HG02938 (cell line): ENCODE measurements around the gene CAST.
"Not testable (repeated sequence)": the region's sequence is repeated elsewhere in the genome, so short reads cannot be mapped to it uniquely, and the experiment has no call there.

ENCODE experiments used
- ATAC-seq: cut with Tn5 transposase; IDR thresholded peaks from one replicate; pipeline ENCODE4 v1.9.1; 2021; ENCODE audit warnings: mild to moderate bottlenecking, moderate library complexity; ENCODE audit not compliant: unreplicated experiment

Gene CAST

DNA sequence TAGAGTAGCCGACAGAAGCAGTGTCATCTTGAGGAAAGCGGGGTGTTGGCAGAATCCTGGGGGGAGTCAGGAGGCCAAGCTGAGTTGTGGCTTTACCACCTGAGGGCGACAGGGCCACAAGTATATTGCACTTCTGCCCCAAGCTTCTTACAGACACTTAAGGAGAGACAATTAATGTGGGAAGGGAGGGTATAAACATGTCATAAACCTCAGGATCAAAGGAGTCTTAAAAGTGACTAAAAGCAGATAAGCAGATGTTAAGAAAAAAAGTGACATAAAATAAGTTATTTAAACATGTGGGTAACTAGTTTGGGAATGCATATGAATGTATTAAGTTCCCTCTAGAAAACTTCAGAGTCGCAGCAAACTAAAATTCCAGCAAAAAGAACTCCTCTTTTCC is 81.6 kb downstream of the CAST start:
- no peak for ATAC-seq

- ATAC-seq = not testable (repeated sequence)
Observed at GRCh38 chr5:96744218-96744617, 82.0 kb downstream of the CAST start.

GRCh38 chr5:96745025-96745424 is 82.8 kb downstream of the CAST start:
- ATAC-seq = no peak

DNA sequence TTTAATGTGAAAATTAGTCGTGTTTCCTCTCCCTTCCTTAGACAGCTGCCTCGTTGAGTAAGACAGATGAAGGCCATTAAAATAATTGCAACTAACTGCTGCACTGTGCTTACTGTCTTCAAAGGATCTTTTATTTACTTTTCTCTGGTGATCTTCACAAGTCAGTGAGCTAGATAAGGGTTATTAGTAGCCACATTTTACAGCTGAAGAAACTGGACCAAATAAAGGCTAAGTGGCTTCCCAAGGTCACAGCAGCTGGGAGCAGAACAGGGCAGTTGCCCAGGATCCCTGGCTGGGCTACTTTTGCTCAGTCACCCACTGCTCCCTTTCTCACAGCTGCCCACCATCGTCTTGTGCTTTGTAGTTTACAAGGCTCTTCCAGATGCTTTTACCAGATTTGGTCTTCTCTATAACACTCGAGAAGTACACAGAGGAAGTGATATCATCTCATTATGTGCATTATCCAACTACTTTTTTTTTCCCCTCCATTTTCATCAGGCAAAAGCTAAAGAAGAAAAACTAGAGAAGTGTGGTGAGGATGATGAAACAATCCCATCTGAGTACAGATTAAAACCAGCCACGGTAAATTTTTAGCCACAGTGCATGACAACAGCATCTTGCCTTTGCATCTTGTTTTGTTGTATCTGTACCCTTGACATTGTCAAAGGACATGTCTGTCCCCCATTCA is 83.8 kb downstream of the CAST start:
- ATAC-seq = no peak

DNA sequence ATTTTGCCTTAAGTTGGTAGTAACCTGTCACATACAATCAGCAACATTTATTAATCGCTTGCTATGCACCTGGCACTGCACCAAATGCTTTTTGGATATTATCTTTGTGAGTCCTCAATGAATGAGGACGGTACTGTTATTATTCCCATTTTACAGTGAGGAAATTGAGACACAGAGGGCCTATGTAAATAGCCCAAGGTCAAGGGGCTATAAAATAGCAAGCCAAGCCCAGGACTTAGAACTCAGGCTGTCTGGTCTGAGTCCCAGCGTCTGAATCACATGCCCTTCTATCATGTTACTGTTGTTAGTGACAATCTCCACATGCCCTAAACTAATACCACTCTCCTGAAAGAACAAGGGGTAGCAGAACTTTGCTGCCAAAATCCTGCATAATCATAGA is 85.5 kb downstream of the CAST start:
- no peak for ATAC-seq

GRCh38 chr5:96750110-96750822 is 88.1 kb downstream of the CAST start:
- ATAC-seq = no peak

DNA sequence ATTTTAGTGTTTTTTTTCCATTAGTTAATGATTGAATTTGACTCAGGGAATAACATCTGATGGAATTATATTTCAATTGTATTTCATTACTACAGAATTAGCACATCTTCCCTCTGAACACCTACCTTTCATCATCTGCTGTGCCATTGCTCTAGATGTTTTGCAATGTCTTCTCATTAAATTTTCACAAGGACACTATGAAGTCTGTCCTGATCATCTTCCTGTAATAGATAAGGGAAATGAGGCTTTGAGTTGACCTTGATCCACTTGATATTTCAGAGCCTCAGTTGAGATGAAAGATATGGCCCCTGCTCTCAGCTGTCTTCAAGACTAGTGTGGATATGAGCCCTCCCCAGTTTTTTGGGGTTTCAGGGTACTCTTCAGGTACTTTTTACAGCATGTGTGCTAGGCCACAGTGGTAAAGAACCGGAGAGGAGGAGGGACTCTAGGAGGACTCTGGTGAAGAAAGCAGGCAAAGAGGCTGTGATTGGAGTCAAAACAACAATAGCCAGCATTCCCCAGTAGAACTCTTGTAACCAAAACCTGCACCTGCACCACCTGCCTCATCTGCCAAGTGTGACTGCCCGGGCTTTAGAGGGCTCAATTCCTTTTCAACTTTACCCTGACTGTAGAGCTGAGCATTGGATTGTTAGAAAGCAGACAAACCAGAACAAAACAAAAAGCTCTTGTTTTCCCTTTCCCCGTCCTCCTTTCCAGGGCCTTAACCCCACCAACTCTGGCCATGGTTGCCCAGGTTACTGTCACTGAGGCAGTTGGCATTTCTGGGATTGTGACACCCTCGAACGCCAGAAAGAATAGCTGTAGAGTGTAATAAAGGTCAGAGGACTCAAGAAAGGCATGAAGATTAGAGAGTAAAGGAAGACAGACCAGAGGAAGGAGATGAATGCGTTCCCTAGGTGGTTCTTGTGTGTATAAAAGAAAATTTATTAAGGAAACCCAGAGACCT is 89.3 kb downstream of the CAST start:
- ATAC-seq = no peak

GRCh38 chr5:96752341-96753016 is 90.3 kb downstream of the CAST start:
- no peak for ATAC-seq

DNA sequence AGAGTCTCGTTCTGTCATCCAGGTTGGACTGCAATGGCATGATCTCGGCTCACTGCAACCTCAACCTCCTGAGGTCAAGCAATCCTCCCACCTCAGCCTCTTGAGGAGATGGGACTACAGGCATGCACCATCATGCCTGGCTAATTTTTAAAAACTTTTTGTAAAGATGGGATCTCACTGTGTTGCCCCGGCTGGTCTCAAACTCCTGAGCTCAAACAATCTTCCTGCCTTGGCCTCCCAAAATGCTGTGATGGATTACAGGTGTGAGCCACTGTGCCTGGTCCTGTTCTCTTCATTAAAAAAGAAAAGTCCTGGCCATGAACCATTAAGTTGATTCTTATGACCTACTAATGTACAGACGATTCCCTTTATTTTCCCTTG is 90.8 kb downstream of the CAST start:
- no peak for ATAC-seq

GRCh38 chr5:96753848-96754247 is 91.7 kb downstream of the CAST start:
- ATAC-seq = no peak

DNA sequence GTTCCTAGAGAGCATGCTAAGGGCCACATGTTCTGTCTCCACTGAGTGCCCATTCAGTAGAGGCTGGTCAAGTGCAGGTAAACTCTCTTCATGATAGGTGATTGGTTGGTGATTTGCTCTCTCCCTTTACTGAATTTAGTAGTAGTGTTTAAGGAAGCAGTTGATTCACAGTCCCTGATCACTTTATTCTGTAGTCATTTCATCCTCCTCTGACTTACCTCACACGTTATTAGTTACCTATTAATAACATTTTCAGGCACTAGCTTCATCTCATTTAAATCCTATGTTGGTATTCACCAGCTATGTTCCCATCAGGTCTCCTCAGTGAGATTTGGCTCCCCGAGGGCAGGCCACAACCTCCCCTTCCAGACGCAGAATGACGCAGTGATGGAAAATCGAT is 93.7 kb downstream of the CAST start:
- no peak for ATAC-seq

DNA sequence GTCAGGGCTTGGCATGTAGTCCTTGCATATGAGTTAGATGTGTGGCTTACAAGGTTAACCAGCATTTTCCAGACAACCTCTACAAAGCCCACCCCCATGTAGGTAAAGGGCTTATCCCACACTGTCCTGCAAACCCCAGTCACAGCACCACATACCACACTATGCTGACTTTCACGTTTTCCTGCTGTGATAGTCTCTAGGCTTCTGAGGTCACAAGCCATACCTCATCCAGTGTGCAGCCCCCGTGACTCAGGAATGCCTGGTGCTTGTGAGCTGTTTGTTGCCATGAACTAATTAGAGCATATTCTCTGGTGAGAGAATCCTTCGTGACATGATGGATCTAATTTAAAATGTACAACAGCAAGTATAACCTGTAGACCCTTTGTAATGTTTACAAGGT is 94.8 kb downstream of the CAST start:
- no peak for ATAC-seq

DNA sequence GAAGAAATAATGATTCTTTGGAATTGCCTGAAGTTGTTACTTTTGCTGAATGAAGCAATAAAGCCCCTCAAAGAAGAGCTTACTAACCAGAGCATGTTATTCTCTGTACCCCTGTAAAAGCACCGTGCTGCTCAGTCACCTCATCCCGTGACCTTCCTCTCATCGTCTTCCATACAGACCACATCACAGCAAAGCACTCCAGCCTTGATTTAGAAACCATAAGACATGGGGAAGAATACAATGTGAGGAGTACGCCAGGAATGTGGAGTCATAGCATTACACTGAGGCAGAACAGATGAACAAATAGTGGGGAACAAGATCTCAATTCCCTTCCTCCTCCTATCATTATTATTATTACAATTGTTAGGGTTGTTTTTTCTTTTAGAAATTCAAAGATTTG is 96.4 kb downstream of the CAST start:
- no peak for ATAC-seq

DNA sequence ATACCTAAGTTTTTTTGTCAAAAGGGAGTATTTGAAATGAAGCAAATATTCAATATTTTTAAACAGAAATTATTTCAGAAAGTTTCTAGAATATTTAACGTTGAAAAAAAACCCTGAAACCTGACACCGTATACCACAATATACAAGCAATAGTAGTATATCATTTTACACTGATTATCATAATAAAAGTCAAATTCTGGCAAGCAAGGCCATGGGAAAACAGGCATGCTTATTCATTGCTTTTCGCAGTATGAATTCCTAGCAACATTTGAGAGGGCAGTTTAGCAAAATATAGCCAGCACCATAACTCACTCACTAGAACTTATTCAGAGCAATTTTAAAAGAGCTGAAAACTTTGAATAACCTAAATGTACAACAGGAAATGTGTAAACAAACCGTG is 99.4 kb downstream of the CAST start:
- ATAC-seq = no peak

DNA sequence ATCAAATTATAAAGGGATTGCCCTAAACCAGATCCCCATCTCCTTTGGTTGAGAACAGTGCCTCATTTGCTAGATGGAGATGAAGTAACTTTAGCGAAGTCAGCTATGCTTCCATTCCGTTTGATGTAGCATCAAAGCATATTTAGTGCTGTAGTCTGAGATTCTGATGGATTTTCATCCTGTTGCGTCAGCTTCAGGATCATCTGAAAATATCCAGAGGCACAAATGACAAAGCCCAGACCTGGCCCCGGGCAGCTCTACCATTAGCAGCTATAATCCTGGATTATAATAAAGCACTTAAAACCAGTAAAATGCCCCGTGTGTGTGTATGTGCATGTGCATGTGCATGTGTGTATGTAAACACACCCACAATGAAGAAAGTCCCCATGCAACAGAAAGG is 100.8 kb downstream of the CAST start:
- no peak for ATAC-seq

GRCh38 chr5:96765043-96765442 is 102.9 kb downstream of the CAST start:
- ATAC-seq = no peak

DNA sequence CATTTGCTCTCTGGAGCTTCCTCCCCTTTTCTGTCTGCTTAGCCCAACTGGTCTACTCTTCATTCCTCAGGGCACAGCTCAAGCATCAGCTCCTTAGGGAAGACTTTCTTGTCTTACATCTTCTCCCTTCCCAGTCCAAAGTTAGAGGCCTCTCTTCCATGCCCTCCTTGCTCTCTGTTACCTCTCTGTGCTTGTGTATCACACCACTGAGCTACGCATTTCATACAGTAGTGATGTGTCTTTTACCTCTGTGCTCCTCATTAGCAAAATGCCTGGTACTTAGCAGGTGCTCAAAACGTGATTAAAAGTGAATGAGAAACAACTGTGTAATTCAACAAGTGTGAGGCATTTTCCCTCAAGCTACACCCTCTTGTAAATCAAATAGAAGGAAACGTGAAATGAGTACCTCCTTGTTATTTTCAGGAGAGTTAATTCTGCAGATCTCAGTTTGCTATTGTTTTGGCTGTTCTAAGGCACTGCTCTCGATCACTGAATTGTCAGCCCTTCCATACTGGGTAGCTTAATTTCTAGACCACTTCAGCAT is 106.6 kb downstream of the CAST start:
- no peak for ATAC-seq

DNA sequence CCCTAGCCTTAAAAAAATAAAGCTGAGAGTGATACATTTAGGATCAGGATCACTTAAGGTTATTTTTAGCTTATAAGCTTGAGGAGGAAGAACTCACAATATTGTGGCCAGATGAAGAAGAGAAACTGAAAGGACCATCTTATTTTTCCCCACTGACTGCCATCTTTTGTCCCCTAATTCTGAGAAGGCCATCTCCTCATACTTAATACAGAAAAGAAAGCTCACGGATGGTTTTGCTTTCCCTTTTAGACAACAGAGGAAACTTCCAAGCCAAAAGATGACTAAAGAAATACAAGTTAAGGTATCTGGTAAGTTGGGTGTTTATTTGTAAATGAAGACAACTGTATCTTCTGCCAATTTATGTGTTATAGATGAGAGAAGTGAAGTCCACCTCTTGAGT is 109.2 kb downstream of the CAST start:
- ATAC-seq = no peak

GRCh38 chr5:96772111-96772510 is 109.9 kb downstream of the CAST start:
- no peak for ATAC-seq

DNA sequence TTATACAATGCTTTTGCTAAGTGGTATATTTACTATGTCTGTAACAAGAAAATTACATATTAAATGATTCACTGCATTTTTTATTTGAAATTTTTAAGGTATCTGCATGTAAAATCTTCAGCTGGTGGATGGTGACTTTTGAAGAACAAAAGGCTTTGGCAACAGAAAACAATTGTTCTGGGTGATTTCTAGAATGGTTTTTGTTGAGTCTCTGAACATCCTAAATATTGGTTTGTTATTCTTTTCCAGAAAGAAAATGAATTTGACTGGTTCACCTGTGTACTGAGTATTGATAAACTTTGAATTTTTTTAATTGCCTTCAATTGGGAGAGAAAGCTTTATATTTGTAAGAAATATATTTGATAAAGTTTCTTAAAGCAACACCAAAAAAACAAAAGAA is 110.4 kb downstream of the CAST start:
- no peak for ATAC-seq

DNA sequence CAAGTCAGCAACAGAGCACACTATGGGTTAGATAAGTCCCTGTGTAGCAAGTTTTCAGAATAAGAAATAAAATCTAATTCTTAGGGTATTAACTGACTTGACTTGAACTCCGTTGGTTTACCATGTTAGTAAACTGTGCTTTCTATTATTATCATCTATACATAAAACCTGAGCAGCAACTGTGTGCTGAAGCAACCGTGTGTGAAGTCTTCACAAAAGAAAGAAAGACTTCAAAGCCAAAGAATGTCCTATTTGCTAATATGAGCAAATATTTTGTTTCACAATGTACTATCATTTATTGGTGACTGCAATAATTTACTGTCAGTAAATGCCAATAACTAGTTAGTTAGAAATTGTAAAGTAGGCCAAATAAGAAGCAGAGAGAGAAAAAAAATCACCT is 112.9 kb downstream of the CAST start:
- no peak for ATAC-seq
